ENCODE results near the gene ACTR3C.
"Not testable (repeated sequence)": the region's sequence is repeated elsewhere in the genome, so short reads cannot be mapped to it uniquely, and the experiment has no call there.

Gene ACTR3C

DNA sequence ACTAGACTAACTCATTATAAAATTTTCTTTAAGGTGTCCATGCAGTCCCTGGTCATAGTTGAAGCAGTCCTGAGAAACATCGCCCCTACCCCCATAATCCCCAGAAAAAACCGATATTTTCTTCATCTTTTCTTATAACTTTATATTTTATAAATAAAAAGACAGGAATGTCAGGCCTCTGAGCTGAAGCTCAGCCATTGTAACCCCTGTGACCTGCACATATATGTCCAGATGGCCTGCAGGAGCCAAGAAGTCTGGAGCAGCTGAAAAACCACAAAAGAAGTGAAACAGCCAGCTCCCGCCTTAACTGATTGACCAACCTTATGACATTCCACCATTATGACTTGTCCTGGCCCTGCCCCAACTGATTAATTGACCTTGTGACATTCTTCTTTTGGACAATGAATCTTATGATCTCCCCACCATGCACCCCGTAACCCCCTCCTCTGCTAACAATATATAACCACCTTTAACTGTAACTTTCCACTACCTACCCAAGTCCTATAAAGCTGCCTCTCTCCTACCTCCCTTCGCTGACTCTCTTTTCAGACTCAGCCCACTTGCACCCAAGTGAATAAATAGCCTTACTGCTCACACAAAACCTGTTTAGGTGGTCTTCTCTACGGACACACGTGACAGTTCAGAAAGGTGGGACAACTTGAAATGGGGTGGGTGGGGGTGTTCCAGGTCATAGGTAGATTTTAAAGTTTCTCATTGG is 10.5 kb downstream of the ACTR3C start:
- not testable (repeated sequence) for DNase-seq (ENCODE audit: low read depth)

GRCh38 chr7:150311711-150312110 is 11.6 kb downstream of the ACTR3C start:
- no peak for DNase-seq (ENCODE audit: low read depth)

- DNase-seq (ENCODE audit: low read depth), result no peak
These were observed 12.2 kb downstream of the ACTR3C start for GRCh38 chr7:150311146-150311545.

- DNase-seq (ENCODE audit: low read depth), result no peak
These were observed 14.8 kb downstream of the ACTR3C start for GRCh38 chr7:150308575-150308974.

- DNase-seq (ENCODE audit: low read depth), result no peak
These were observed 15.4 kb downstream of the ACTR3C start for GRCh38 chr7:150307904-150308303.

DNA sequence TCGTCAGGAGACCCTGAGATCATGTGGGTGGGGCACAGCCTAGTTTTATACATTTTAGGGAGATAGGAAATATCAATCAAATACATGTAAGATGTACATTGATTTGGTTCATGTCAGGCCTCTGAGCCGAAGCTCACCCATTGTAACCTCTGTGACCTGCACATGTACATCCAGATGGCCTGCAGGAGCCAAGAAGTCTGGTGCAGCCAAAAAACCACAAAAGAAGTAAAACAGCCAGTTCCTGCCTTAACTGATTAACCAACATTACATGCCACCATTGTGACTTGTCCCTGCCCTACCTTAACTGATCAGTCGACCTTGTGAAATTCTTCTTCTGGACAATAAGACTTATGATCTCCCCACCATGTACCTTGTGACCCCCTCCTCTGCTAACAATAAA is 16.2 kb downstream of the ACTR3C start:
- no peak for DNase-seq (ENCODE audit: low read depth)

- not testable (repeated sequence) for DNase-seq (ENCODE audit: low read depth)
These were observed 17.0 kb downstream of the ACTR3C start for GRCh38 chr7:150306377-150306776.

GRCh38 chr7:150305903-150306284 is 17.5 kb downstream of the ACTR3C start:
- not testable (repeated sequence) for DNase-seq (ENCODE audit: low read depth)

DNA sequence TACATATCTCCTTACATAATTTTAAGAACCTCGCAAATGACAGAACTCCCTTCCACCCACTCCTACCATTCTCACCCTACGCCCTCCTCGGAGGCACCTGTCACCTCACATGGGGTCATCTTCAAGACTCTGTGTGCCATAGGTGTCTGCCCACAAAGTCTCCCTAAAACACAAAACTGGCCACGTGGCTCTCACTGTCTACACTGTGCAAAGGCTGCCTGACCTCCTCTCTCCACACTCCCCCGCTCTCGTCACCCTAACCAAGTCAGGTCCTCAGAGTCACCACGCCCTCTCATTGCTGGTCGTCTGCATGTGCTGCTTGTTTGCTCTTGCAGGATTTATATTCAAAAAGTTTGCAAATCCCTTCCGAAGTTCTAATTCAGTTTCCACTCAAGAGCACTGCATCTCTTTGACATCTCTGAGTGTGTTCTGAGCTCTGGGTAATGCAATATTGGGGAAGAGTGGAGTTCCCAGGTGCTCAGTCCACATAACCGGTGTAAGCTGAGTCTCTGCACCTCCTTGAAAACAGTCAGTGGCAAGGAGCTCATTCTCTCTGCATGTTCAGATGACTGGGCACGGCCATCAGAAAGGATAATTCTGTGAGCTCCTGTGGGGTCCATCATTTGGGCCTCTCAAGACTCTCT is 18.0 kb downstream of the ACTR3C start:
- DNase-seq (ENCODE audit: low read depth), result not testable (repeated sequence)

DNA sequence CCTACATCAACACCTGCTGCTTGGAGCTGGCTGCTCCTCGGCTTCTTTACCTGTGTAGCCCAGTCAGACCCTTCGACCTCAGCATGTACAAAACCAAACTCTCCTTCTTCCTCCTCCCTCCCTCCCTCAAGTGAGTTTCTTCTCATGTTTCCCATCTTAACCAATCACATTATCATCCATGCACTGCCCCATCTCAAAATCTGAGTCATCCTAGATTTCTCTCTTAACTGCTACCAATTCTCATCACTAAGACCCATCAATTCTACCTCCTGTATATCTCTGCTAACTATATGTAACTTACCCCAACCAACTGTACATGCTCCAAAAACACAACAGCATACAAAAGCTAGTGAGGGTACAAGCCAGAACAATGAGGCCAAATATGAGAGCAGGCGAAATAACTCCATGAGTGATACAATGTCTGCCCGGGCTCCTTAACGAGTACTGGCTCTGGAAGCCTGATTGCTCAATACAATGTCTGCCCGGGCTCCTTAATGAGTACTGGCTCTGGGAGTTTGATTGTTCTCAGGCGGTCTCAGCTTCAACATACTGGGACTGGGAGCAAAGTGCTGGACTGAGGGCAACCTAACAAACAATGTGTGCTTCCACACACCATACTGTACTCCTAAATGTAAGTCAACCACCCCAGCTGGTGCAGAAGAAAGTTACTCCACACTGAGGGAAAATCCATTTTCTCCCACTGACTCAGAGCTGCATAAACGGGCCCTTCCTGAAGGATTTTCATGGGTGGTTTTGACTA is 18.7 kb downstream of the ACTR3C start:
- not testable (repeated sequence) for DNase-seq (ENCODE audit: low read depth)

GRCh38 chr7:150302908-150303310 is 20.4 kb downstream of the ACTR3C start:
- not testable (repeated sequence) for DNase-seq (ENCODE audit: low read depth)

GRCh38 chr7:150297978-150298377 is 25.4 kb downstream of the ACTR3C start:
- DNase-seq (ENCODE audit: low read depth), result not testable (repeated sequence)

DNA sequence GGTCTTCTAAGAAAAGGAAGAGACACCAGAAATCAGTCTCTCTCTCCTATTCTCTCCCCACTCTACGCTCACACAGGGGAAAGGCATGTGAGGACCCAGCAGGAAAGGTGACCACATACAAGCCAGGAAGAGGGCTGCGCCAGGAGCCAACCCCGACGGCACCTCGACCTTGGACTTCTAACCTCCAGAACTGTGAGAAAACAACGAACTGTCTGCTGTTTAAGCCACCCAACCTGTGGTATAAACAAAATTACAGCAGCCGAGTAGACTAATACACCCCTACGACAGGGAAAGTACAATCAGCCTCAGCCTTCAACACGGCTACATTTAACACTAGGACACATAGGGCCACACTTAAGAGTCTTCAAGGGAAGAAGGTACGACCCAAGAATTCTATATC is 26.5 kb downstream of the ACTR3C start:
- not testable (repeated sequence) for DNase-seq (ENCODE audit: low read depth)

- DNase-seq (ENCODE audit: low read depth), result not testable (repeated sequence)
These were observed 27.7 kb downstream of the ACTR3C start for GRCh38 chr7:150295614-150296013.

DNA sequence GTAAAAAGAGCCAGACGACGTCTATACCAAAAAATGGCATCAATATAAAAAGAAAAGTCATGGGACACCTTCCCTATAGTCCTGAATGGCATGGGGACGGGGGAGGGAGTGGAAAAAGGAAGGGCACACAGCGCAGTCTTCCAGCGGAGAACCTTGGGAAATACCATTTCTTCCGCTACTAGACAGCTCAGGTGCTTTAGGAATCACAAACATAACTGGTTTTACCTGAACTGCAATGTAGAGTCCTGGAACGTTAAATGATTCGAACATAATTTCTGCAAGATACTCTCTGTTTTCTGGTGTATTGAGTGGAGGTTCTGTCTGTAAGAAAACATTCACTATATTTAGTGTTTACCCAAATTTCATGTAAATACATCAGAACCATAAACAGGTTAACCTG is 28.3 kb downstream of the ACTR3C start:
- DNase-seq (ENCODE audit: low read depth), result not testable (repeated sequence)

DNA sequence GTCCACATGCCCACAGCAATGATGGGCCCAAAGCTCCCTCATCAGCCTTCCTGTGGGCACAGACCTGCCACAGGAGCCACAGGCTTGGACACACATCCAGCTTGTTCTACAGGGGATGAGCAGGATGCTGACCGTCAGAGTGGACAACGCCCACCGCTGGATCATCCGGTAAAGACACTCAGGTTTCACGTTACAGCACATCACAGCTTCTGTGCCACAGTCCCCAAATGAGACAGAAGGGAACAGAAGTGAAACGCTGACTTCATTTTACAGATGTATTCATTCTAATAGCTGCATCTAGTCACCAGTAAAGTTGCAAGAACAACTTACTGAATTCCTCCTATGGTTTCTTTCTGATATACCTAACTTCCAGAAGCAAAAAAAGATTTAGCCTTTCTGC is 33.0 kb downstream of the ACTR3C start:
- not testable (repeated sequence) for DNase-seq (ENCODE audit: low read depth)

- DNase-seq (ENCODE audit: low read depth), result not testable (repeated sequence)
These were observed 34.5 kb downstream of the ACTR3C start for GRCh38 chr7:150288816-150289215.

- not testable (repeated sequence) for DNase-seq (ENCODE audit: low read depth)
These were observed 35.5 kb downstream of the ACTR3C start for GRCh38 chr7:150287815-150288214.

DNA sequence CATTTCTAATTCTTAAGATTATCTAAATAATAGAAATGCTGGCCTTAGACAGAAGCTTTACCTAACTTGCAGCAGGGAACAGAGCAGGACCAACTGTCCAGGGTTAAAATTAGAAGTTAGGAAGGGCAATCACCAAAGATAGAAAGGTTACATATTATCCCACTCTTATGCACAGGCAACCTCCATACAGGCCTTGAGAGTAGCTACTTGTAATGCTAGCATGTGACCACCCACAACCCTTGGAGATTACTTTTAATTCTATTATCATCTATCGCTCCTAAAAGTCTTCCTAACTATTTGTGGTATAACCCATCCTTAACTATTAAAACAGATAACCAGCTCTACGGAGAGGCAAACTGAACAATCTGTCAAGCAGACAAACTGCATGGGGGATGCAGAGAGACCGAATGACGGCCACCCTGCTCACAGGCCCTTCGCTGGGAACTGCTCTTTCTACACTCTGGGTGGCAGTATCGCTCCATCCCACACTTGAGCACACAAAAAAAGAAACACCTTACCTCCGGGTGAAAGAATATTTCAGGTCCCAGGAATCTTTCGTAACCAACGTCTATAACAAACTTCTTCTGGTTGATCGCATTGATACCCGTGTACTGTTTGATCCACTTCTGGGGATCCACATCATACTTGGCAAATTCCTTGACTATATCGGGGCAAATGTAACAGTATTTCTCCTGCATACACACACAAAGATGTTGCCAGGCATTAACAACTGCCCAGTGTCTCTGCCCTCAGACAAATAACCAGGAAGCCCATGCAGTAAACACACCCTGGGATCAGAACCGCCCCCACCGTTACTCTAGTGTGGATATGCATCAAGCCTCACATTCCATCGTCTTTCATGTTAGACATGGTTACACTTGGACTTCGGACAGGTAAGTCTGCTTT is 37.2 kb downstream of the ACTR3C start:
- not testable (repeated sequence) for DNase-seq (ENCODE audit: low read depth)

DNA sequence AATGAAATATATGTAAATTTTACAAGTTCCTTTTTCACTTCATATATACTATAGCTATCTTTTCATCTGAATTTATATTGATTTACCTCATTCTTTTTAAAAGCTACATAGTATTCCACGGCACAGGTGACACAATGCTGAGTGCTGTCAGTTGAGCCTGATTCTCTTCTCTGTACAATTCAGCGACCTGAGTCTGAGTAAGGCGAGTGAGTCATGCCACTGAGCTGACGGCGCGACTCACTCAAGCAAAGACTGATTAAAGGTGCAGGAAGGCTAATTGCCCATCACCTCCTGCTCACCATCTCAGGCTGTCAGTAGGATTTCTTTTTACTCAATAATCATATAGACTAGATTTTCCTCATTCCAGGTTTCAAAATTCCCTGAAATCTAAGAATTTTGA is 39.7 kb downstream of the ACTR3C start:
- not testable (repeated sequence) for DNase-seq (ENCODE audit: low read depth)

- DNase-seq (ENCODE audit: low read depth), result not testable (repeated sequence)
These were observed 40.2 kb downstream of the ACTR3C start for GRCh38 chr7:150283111-150283510.
